Measurements from ENCODE around the gene MSI2. TPM values are rescaled to one million over a fixed set of nuclear protein-coding genes. Genes with fewer than 3 reads are reported as not detected.

Gene MSI2
- total RNA-seq, 1 experiment from 2014 or later: 174 TPM

DNA sequence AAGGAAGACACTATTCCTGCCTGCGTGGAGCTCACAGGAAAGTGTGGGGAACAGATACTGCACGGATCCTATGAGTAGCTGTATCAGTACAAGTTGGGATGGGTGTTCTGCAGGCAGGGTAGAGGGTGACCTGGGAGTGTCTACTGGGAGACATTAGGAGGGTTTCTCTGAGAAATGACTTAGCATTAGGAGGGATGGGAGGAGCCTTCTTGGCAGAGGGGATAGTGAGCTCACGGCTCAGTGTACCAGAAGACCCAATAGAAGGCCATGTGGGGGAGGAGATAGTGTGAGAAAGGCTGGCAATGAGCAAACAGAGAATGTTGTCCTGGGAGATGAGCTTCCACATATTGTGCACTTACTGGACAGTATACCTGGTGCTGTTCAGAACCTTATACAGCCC lies 109.1 kb downstream of the MSI2 start:
- Mint-ChIP-seq H3K4me3 (ENCODE audit: unreplicated experiment) (no peak overlapping the region), H3K9me3 (ENCODE audit: unreplicated experiment) (no peaks in the 10 kb centered on the region), H3K36me3 (ENCODE audit: insufficient read depth, unreplicated experiment) (peaks cover 55% of the 10 kb centered on the region), H3K27me3 (ENCODE audit: insufficient read depth, unreplicated experiment) (no peaks in the 10 kb centered on the region), H3K4me1 (ENCODE audit: low read depth, unreplicated experiment) (peaks cover 52% of the 10 kb centered on the region), H3K27ac (ENCODE audit: unreplicated experiment) (peak overlapping the region; percentile 96)
- ChIA-PET CTCF (no interaction called here), POLR2A (no interaction called here)
- Histone ChIP-seq H3K36me3 (ENCODE audit: control insufficient read depth, insufficient read depth, low read length) (no peaks in the 10 kb centered on the region; the same call in 1 of the 2 replicates), H3K27me3 (replicated peaks; ENCODE audit: control insufficient read depth, insufficient read depth, low read length) (no peaks in the 10 kb centered on the region), H3K4me3 (ENCODE audit: low read depth, low read length) (no peak overlapping the region), H3K9me3 (no peaks in the 10 kb centered on the region), H3K4me1 (peaks cover 56% of the 10 kb centered on the region)
- DNase-seq: no peak
- TF ChIP-seq, protein P1, sequence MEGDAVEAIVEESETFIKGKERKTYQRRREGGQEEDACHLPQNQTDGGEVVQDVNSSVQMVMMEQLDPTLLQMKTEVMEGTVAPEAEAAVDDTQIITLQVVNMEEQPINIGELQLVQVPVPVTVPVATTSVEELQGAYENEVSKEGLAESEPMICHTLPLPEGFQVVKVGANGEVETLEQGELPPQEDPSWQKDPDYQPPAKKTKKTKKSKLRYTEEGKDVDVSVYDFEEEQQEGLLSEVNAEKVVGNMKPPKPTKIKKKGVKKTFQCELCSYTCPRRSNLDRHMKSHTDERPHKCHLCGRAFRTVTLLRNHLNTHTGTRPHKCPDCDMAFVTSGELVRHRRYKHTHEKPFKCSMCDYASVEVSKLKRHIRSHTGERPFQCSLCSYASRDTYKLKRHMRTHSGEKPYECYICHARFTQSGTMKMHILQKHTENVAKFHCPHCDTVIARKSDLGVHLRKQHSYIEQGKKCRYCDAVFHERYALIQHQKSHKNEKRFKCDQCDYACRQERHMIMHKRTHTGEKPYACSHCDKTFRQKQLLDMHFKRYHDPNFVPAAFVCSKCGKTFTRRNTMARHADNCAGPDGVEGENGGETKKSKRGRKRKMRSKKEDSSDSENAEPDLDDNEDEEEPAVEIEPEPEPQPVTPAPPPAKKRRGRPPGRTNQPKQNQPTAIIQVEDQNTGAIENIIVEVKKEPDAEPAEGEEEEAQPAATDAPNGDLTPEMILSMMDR (IDR thresholded peaks at IDR 0.05; ENCODE audit: insufficient read depth in 1 of 2, low read depth in 1 of 2, low read length in 1 of 2, severe bottlenecking in 1 of 2, unreplicated experiment in 1 of 2): no peak
- BruUV-seq (replicated peaks): no TSS peak
- intact Hi-C loops (cut with micrococcal nuclease; ENCODE audit: unreplicated experiment): no loop called here

DNA sequence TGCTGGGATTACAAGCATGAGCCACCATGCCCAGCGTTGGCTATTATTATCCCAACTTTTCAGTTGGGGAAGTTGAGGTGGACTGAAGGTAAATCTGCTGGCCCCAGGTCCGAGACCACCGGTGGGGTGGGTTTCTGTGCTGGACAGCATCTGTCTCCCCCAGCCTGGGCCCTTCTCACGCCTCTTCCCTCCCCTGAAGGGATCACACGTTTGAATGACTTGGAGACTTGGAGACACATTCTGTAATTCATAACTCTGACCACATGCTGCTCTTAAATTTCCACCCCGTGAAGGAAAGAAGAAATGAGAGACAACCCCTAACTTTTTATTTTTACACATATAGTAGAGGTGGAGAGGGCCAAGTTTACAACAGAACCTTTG lies 109.8 kb downstream of the MSI2 start:
- Histone ChIP-seq H3K4me1 (peaks cover 63% of the 10 kb centered on the region), H3K27me3 (replicated peaks; ENCODE audit: control insufficient read depth, insufficient read depth, low read length) (no peaks in the 10 kb centered on the region), H3K4me3 (ENCODE audit: low read depth, low read length) (no peak overlapping the region), H3K9me3 (no peaks in the 10 kb centered on the region), H3K36me3 (ENCODE audit: control insufficient read depth, insufficient read depth, low read length) (no peaks in the 10 kb centered on the region; the same call in 1 of the 2 replicates)
- no TSS peak for BruUV-seq (replicated peaks)
- Mint-ChIP-seq H3K36me3 (ENCODE audit: insufficient read depth, unreplicated experiment) (peaks cover 58% of the 10 kb centered on the region), H3K4me3 (ENCODE audit: unreplicated experiment) (no peak overlapping the region), H3K27ac (ENCODE audit: unreplicated experiment) (peak overlapping the region; percentile 96), H3K4me1 (ENCODE audit: low read depth, unreplicated experiment) (peaks cover 55% of the 10 kb centered on the region), H3K27me3 (ENCODE audit: insufficient read depth, unreplicated experiment) (no peaks in the 10 kb centered on the region), H3K9me3 (ENCODE audit: unreplicated experiment) (no peaks in the 10 kb centered on the region)
- DNase-seq: no peak
- TF ChIP-seq, protein P1 (IDR thresholded peaks at IDR 0.05; ENCODE audit: insufficient read depth in 1 of 2, low read depth in 1 of 2, low read length in 1 of 2, severe bottlenecking in 1 of 2, unreplicated experiment in 1 of 2): no peak
- CTCF ChIA-PET: no interaction called here
- POLR2A ChIA-PET: no interaction called here
- intact Hi-C loops (cut with micrococcal nuclease; ENCODE audit: unreplicated experiment): loop anchor here (2.0 kb wide), 1 partner anchor 41 kb away; no protein-coding TSS in a partner anchor

DNA sequence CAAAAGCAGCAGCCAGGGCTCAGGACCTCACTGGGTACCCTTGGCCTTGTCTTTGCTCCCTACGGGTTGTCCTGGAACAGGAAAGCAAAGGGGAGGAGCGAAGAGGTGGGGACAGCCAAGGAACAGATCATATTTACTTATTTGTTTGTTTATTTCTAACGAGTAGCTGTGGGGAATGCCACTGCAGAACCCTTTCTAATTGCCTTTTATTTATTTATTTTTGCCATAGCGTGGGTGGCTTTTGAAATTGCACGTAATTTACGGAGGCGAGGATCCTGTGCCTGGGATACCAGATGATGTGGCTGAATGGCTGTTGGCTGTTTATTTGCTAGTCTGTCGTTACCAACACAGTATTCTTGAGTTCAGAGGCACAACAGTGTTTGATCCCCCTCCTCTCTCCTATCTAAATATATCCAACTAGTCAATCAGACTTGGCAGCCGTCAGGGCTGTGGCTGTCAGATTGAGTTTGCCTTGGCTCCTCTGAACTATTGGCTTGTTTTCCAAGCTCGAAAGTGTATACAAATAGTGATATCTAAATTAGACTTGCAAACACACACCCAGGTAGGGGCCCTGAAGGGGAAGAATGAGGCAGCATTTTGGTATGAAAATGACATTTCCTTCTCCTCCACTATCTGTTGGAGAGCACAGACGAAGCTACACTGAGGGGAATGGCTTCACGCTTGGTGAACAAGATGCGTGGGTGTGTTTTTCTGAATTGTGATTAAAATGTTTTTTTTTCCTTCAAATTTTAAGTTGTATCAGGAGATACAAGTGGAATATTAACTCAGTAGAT lies 110.4 kb downstream of the MSI2 start:
- DNase-seq: peak; percentile 38 to 52
- ChIA-PET CTCF (interaction anchor here (0.6 to 1.1 kb wide), 2 partner anchors 10 to 123 kb away, joined by 3 read pairs; no protein-coding TSS in a partner anchor), POLR2A (no interaction called here)
- intact Hi-C loops (cut with micrococcal nuclease; ENCODE audit: unreplicated experiment): loop anchor here (2.0 kb wide), 1 partner anchor 40 kb away; no protein-coding TSS in a partner anchor
- BruUV-seq (replicated peaks): no TSS peak
- Mint-ChIP-seq H3K36me3 (ENCODE audit: insufficient read depth, unreplicated experiment) (peaks cover 55% of the 10 kb centered on the region), H3K27ac (ENCODE audit: unreplicated experiment) (peak overlapping the region; percentile 96), H3K9me3 (ENCODE audit: unreplicated experiment) (no peaks in the 10 kb centered on the region), H3K27me3 (ENCODE audit: insufficient read depth, unreplicated experiment) (no peaks in the 10 kb centered on the region), H3K4me1 (ENCODE audit: low read depth, unreplicated experiment) (peaks cover 55% of the 10 kb centered on the region), H3K4me3 (ENCODE audit: unreplicated experiment) (no peak overlapping the region)
- Histone ChIP-seq H3K36me3 (ENCODE audit: control insufficient read depth, insufficient read depth, low read length) (no peaks in the 10 kb centered on the region; the same call in 1 of the 2 replicates), H3K4me3 (ENCODE audit: low read depth, low read length) (no peak overlapping the region), H3K27me3 (replicated peaks; ENCODE audit: control insufficient read depth, insufficient read depth, low read length) (no peaks in the 10 kb centered on the region), H3K4me1 (peaks cover 69% of the 10 kb centered on the region), H3K9me3 (no peaks in the 10 kb centered on the region)
- TF ChIP-seq, protein P1 (IDR thresholded peaks at IDR 0.05; ENCODE audit: insufficient read depth in 1 of 2, low read depth in 1 of 2, low read length in 1 of 2, severe bottlenecking in 1 of 2, unreplicated experiment in 1 of 2): no peak
